Measurements from ENCODE around the gene ZCWPW1. TPM values are rescaled to one million over a fixed set of nuclear protein-coding genes. Genes with fewer than 3 reads are reported as not detected.

ZCWPW1 gene
- total RNA-seq, 1 donor from 2014 or later, result 1.8 TPM

GRCh38 chr7:100430493-100431285 is 2.2 kb upstream of the ZCWPW1 start:
- peaks cover 23% of the 10 kb centered on the region for H3K36me3 Mint-ChIP-seq (ENCODE audit: low read depth)
- H3K27me3 Mint-ChIP-seq (ENCODE audit: low read depth), result peaks cover 26% of the 10 kb centered on the region
- peak overlapping the region; percentile 86 for H3K27ac Mint-ChIP-seq (ENCODE audit: unreplicated experiment)
- H3K4me1 Mint-ChIP-seq, result peaks cover 55% of the 10 kb centered on the region
- no peaks in the 10 kb centered on the region for H3K9me3 Mint-ChIP-seq
- peak overlapping the region; percentile 94 for H3K4me3 Mint-ChIP-seq
- TF ChIP-seq, protein P1, sequence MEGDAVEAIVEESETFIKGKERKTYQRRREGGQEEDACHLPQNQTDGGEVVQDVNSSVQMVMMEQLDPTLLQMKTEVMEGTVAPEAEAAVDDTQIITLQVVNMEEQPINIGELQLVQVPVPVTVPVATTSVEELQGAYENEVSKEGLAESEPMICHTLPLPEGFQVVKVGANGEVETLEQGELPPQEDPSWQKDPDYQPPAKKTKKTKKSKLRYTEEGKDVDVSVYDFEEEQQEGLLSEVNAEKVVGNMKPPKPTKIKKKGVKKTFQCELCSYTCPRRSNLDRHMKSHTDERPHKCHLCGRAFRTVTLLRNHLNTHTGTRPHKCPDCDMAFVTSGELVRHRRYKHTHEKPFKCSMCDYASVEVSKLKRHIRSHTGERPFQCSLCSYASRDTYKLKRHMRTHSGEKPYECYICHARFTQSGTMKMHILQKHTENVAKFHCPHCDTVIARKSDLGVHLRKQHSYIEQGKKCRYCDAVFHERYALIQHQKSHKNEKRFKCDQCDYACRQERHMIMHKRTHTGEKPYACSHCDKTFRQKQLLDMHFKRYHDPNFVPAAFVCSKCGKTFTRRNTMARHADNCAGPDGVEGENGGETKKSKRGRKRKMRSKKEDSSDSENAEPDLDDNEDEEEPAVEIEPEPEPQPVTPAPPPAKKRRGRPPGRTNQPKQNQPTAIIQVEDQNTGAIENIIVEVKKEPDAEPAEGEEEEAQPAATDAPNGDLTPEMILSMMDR (conservative IDR thresholded peaks at IDR 0.05), result no peak
- no peak for DNase-seq (ENCODE audit: low read depth, low spot score)

- H3K9me3 Mint-ChIP-seq, result no peaks in the 10 kb centered on the region
- DNase-seq (ENCODE audit: low read depth, low spot score), result peak; percentile 100
- peak within 1 kb of the TSS; percentile 100 for H3K27ac Mint-ChIP-seq (ENCODE audit: unreplicated experiment)
- H3K36me3 Mint-ChIP-seq (ENCODE audit: low read depth), result peaks cover 23% of the 10 kb centered on the region
- peaks cover 50% of the 10 kb centered on the region for H3K4me1 Mint-ChIP-seq
- H3K4me3 Mint-ChIP-seq, result peak within 1 kb of the TSS; percentile 97
- peaks cover 23% of the 10 kb centered on the region for H3K27me3 Mint-ChIP-seq (ENCODE audit: low read depth)
- TF ChIP-seq, protein P1 (conservative IDR thresholded peaks at IDR 0.05), result no peak
These were observed 1.4 kb upstream of the ZCWPW1 start, which contains the start of gene MEPCE for GRCh38 chr7:100429637-100430492. TSS of gene MEPCE (plus strand) at chr7:100429831. CDS start at chr7:100430019, 188 bp downstream.

DNA sequence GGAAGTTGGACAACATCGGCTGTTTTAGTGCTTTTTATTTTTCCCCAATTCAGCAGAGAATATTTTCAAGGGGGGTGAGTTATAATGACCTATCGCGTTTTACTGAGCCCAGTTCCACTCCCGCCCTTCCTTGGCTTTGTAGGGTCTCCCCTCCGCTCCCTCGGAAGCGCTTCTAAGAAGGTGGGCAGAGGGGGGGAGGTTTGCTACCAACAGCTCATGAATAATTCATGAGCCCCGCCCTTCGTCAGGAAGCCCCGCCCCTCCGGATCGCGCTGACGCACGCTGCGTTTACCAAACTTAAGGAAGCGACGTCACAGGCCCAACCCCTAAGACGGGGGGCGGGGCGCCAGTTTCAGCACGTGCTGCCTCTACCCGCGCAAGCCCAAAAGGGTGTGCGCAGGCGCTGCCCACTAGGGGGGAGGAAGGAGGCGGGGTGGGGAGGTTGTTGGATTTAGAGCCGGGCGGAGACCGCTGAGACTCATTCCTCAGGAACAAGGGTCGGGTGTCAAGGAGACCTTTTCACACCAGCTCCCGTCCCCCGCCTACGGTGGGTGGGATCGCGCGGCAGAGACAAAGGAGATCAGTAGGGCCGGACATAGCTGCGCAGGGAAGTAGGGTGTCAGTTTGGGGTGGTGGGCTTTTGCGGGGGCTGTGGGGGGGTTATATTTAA is 599 bp upstream of the ZCWPW1 start:
- Mint-ChIP-seq H3K9me3 (no peaks in the 10 kb centered on the region), H3K36me3 (ENCODE audit: low read depth) (peaks cover 19% of the 10 kb centered on the region), H3K27ac (ENCODE audit: unreplicated experiment) (peak overlapping the region; percentile 100), H3K4me3 (peak overlapping the region; percentile 97), H3K4me1 (peaks cover 44% of the 10 kb centered on the region), H3K27me3 (ENCODE audit: low read depth) (peaks cover 23% of the 10 kb centered on the region)
- TF ChIP-seq, protein P1 (conservative IDR thresholded peaks at IDR 0.05), result no peak
- peak; percentile 100 for DNase-seq (ENCODE audit: low read depth, low spot score)

GRCh38 chr7:100427762-100428198 is 723 bp downstream of the ZCWPW1 start:
- Mint-ChIP-seq H3K27me3 (ENCODE audit: low read depth) (peaks cover 23% of the 10 kb centered on the region), H3K27ac (ENCODE audit: unreplicated experiment) (no peak overlapping the region), H3K4me3 (peak overlapping the region; percentile 97), H3K4me1 (peaks cover 38% of the 10 kb centered on the region), H3K36me3 (ENCODE audit: low read depth) (peaks cover 13% of the 10 kb centered on the region), H3K9me3 (no peaks in the 10 kb centered on the region)
- DNase-seq (ENCODE audit: low read depth, low spot score), result no peak
- TF ChIP-seq, protein P1 (conservative IDR thresholded peaks at IDR 0.05), result no peak

DNA sequence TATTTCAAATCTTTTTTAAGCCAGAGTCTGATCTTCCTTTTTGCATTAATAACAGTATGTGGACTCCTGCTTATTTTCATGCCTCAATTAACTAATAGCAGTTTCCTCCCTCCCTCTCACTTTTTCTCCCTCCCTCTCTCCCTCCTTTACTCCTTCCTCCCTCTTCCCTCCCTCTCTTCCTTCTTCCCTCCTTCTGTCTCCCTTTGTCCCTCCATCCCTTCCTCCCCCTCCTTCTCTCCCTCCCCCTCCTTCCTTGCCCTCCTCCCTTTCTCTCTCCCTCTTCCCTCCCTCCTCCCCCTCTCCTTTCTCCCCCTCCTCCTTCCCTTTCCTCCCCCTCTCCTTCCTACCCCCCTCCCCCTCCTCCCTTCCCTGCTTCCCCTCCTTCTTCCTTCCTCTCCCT is 2.0 kb downstream of the ZCWPW1 start:
- DNase-seq (ENCODE audit: low read depth, low spot score), result no peak

More for the DNA sequence above, 2.0 kb downstream of the ZCWPW1 start:
- peaks cover 5% of the 10 kb centered on the region for H3K36me3 Mint-ChIP-seq (ENCODE audit: low read depth)
- H3K4me1 Mint-ChIP-seq, result peaks cover 26% of the 10 kb centered on the region
- TF ChIP-seq, protein P1 (conservative IDR thresholded peaks at IDR 0.05), result no peak
- H3K4me3 Mint-ChIP-seq, result no peak overlapping the region
- H3K27ac Mint-ChIP-seq (ENCODE audit: unreplicated experiment), result no peak overlapping the region
- no peaks in the 10 kb centered on the region for H3K9me3 Mint-ChIP-seq
- peaks cover 20% of the 10 kb centered on the region for H3K27me3 Mint-ChIP-seq (ENCODE audit: low read depth)

Data from neural crest cell (in vitro differentiated cells).